H1 (cell line): ENCODE results near the gene L3MBTL4. TPM values are rescaled to one million over a fixed set of nuclear protein-coding genes. Genes with fewer than 3 reads are reported as not detected.
A peak's percentile ranks its signal among the peaks of the same experiment; 100 is the strongest.

Source experiments
- ATF3 ChIP-seq: IDR thresholded peaks from 2 replicates; pipeline ENCODE4 v1.6.1; 2011; ENCODE audit warnings: low read depth, mild to moderate bottlenecking, low read length; ENCODE audit not compliant: insufficient read depth
- BACH1 ChIP-seq: IDR thresholded peaks from 2 replicates; pipeline ENCODE4 v1.6.1; 2012; ENCODE audit warnings: low read length, improper control_type of control experiment
- CREB1 ChIP-seq: IDR thresholded peaks from 2 replicates; pipeline ENCODE4 v1.6.1; 2012; ENCODE audit warnings: inconsistent platforms
- EGR1 ChIP-seq: IDR thresholded peaks from 2 replicates; pipeline ENCODE4 v1.6.1; 2011; ENCODE audit warnings: low read depth, low read length, borderline replicate concordance
- EP300 ChIP-seq, 2 experiments: IDR thresholded peaks; 1 replicate in 1 of 2; 2 replicates in 1 of 2; pipeline ENCODE4 v1.6.1; 2011 to 2012; ENCODE audit warnings: low read depth in 2 of 2, low read length in 2 of 2, mild to moderate bottlenecking in 2 of 2, borderline replicate concordance in 1 of 2, inconsistent platforms in 1 of 2, moderate library complexity in 1 of 2
- FOSL1 ChIP-seq: IDR thresholded peaks from 2 replicates; pipeline ENCODE4 v1.6.1; 2011; ENCODE audit warnings: mild to moderate bottlenecking, low read depth, low read length, moderate library complexity; ENCODE audit not compliant: insufficient read depth
- HDAC2 ChIP-seq, 2 experiments: fragments of 300-600 bp in 1 of 2; sonication (generic) in 1 of 2; IDR thresholded peaks; 2 replicates each; pipeline ENCODE4 v1.6.1; 2011 to 2012; ENCODE audit warnings: low read depth in 2 of 2, low read length in 2 of 2, mild to moderate bottlenecking in 2 of 2, moderate library complexity in 2 of 2, borderline replicate concordance in 1 of 2, inconsistent platforms in 1 of 2
- NANOG ChIP-seq: IDR thresholded peaks from 2 replicates; pipeline ENCODE4 v1.6.1; 2011; ENCODE audit warnings: low read length, low read depth, mild to moderate bottlenecking, inconsistent platforms; ENCODE audit not compliant: insufficient read depth, poor library complexity, severe bottlenecking
- NRF1 ChIP-seq: IDR thresholded peaks from 2 replicates; pipeline ENCODE4 v1.6.1; 2011; ENCODE audit warnings: mild to moderate bottlenecking, low read depth, low read length, improper control_type of control experiment
- RBBP5 ChIP-seq: IDR thresholded peaks from 2 replicates; pipeline ENCODE4 v1.7.1; 2012; ENCODE audit warnings: low read depth, mild to moderate bottlenecking, inconsistent platforms, low read length, moderate library complexity, borderline replicate concordance
- RXRA ChIP-seq: IDR thresholded peaks from 2 replicates; pipeline ENCODE4 v1.6.1; 2011; ENCODE audit warnings: low read depth, mild to moderate bottlenecking, low read length, moderate library complexity; ENCODE audit not compliant: insufficient read depth
- SP2 ChIP-seq: IDR thresholded peaks from 2 replicates; pipeline ENCODE4 v1.6.1; 2012; ENCODE audit warnings: mild to moderate bottlenecking, low read length, inconsistent platforms
- SUZ12 ChIP-seq: fragments of 200-600 bp; sonication (generic); IDR thresholded peaks from 2 replicates; pipeline ENCODE4 v1.6.1; 2012; ENCODE audit warnings: mild to moderate bottlenecking, inconsistent platforms, low read length, moderate library complexity, mixed read lengths
- TBP ChIP-seq: IDR thresholded peaks from 2 replicates; pipeline ENCODE4 v1.6.1; 2011; ENCODE audit warnings: low read depth, low read length, improper control_type of control experiment
- TEAD4 ChIP-seq: IDR thresholded peaks from 2 replicates; pipeline ENCODE4 v1.6.1; 2012; ENCODE audit warnings: low read depth, low read length, inconsistent platforms, mixed read lengths
- YY1 ChIP-seq: IDR thresholded peaks from 2 replicates; pipeline ENCODE4 v1.6.1; 2011; ENCODE audit warnings: low read depth, mild to moderate bottlenecking, low read length
- polyA plus RNA-seq, 7 experiments: library from polyadenylated mRNA; depleted of rRNA in 3 of 7; stranded (reverse) in 5 of 7; unstranded in 2 of 7; fragments of >200 nt in 5 of 7; fragments of 200-250 nt in 2 of 7; gene quantifications; 1 replicate in 5 of 7; 2 replicates in 1 of 7; 4 replicates in 1 of 7; pipeline versions ENCODE4 v1.2.1 to v1.2.3, GENCODE V29; 2011 to 2013; ENCODE audit warnings: missing spikeins in 2 of 7, mixed read lengths in 2 of 7
- total RNA-seq: library from RNA; stranded (reverse); fragmentation: NEBNext Ultra II Directional; extraction: Animal tissue kit (Norgen Biotek cat#: 25700); gene quantifications from 2 replicates; pipeline ENCODE4 v1.2.1, GENCODE V29; 2021

L3MBTL4 gene
- total and polyA plus RNA-seq, 2 of the 8 experiments (the other 6 are each of a cell fraction or from before 2014, with no cell fraction given) = 1.0 to 2.1 TPM

DNA sequence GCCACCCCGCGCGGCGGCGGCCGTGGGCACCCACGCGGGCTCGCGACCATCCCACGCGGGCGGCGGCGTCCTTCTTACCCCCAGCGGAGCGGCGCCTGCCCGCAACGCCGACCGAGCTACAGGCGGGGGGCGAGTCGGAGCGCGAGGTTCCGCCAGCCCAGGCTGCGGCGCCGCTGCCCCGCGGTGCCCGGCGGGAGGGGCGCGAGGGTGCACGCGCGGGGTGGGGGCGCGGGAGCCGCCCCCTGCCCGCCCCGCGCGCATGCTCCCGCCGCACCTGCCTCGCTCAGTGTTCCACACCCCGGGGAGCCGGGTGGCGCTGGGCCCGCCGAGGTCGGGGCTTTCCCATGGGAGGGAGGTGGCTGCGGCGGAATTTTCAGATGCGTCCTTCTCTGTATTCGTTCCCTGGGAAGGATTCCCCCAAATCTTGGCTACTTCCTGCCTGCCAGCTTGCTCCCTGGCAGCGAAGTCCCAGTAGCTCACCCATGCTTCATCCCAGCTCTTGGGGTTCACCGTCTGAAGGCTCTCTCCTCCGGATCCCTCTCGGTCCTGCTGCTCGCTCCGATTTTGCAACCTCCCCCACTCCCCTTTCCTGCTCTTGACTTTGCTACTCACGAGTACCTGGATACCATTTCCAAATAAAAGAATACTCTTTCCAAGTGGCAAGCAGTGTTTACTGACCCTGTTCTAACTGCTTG is at the start of gene L3MBTL4 (continued):
- TF ChIP-seq ATF3 (no peak), BACH1 (peak; percentile 77), RBBP5 (peak; percentile 35; the same call in 1 of the 2 replicates), NANOG (no peak), YY1 (no peak), HDAC2 (IDR thresholded peaks at IDR 0.05; ENCODE audit: borderline replicate concordance in 1 of 2, low read depth in 2 of 2, low read length in 2 of 2) (peak in 1 of 2 experiments; percentile 93; a peak in 3 of 4 replicates), TEAD4 (no peak), EGR1 (no peak), CREB1 (no peak), SUZ12 (no peak), FOSL1 (no peak), EP300 (IDR thresholded peaks at IDR 0.05; ENCODE audit: borderline replicate concordance in 1 of 2, low read depth in 2 of 2, low read length in 2 of 2) (no peak), SP2 (no peak), NRF1 (0 out of 2 replicates have a peak, but pooled peaks have one; percentile 22), TBP (peak; percentile 55; the same call in 1 of the 2 replicates), RXRA (no peak)
